GM21723 (cell line): ENCODE results near the gene GRM8.

Experiments used
- ATAC-seq: cut with Tn5 transposase; IDR thresholded peaks from one replicate; pipeline ENCODE4 v1.9.1; 2021; ENCODE audit warnings: mild to moderate bottlenecking, moderate library complexity; ENCODE audit not compliant: unreplicated experiment

GRM8 gene

GRCh38 chr7:127035203-127035849, 217.4 kb downstream of the GRM8 start:
- ATAC-seq, result no peak

- ATAC-seq, result no peak
These were observed 218.4 kb downstream of the GRM8 start for GRCh38 chr7:127034186-127034806.

GRCh38 chr7:127029823-127030222, 222.9 kb downstream of the GRM8 start:
- ATAC-seq, result no peak

- no peak for ATAC-seq
These were observed 230.9 kb downstream of the GRM8 start for GRCh38 chr7:127021857-127022256.

GRCh38 chr7:127021019-127021738, 231.6 kb downstream of the GRM8 start:
- ATAC-seq, result no peak

- ATAC-seq, result no peak
These were observed 233.9 kb downstream of the GRM8 start for GRCh38 chr7:127018889-127019288.

- ATAC-seq, result no peak
These were observed 235.5 kb downstream of the GRM8 start for GRCh38 chr7:127017196-127017595.

GRCh38 chr7:127000725-127001124, 252.0 kb downstream of the GRM8 start:
- ATAC-seq, result no peak

GRCh38 chr7:126996659-126997058, 256.1 kb downstream of the GRM8 start:
- ATAC-seq, result no peak

- ATAC-seq, result no peak
These were observed 259.0 kb downstream of the GRM8 start for GRCh38 chr7:126993626-126994213.

GRCh38 chr7:126988022-126988421, 264.7 kb downstream of the GRM8 start:
- no peak for ATAC-seq

- ATAC-seq, result no peak
These were observed 273.0 kb downstream of the GRM8 start for GRCh38 chr7:126979722-126980121.

- no peak for ATAC-seq
These were observed 273.9 kb downstream of the GRM8 start for GRCh38 chr7:126978865-126979264.

- ATAC-seq, result no peak
These were observed 279.7 kb downstream of the GRM8 start for GRCh38 chr7:126973066-126973465.

- no peak for ATAC-seq
These were observed 280.2 kb downstream of the GRM8 start for GRCh38 chr7:126972571-126972970.

- no peak for ATAC-seq
These were observed 293.1 kb downstream of the GRM8 start for GRCh38 chr7:126959649-126960048.

GRCh38 chr7:126958367-126958766, 294.4 kb downstream of the GRM8 start:
- ATAC-seq, result no peak

- no peak for ATAC-seq
These were observed 295.3 kb downstream of the GRM8 start for GRCh38 chr7:126957443-126957842.

- no peak for ATAC-seq
These were observed 299.3 kb downstream of the GRM8 start for GRCh38 chr7:126953461-126953860.

GRCh38 chr7:126948664-126949063, 304.1 kb downstream of the GRM8 start:
- no peak for ATAC-seq

- ATAC-seq, result no peak
These were observed 311.9 kb downstream of the GRM8 start for GRCh38 chr7:126940723-126941307.
